Fibroblast of the aortic adventitia (primary cell): Measurements from ENCODE around the gene LCP1. TPM values are rescaled to one million over a fixed set of nuclear protein-coding genes. Genes with fewer than 3 reads are reported as not detected.

Experiments
- DNase-seq: peaks from one replicate; pipeline ENCODE4 v3.0.0-alpha.2; 2010; ENCODE audit warnings: low read depth
- H3K4me3 ChIP-seq: 2 replicates; pipeline ENCODE4 v1.5.1; 2011; ENCODE audit warnings: low read depth, mild to moderate bottlenecking, control low read depth, low read length, moderate library complexity
- total RNA-seq: library from RNA; depleted of rRNA; stranded (reverse); fragments of >200 nt; gene quantifications from 2 replicates; pipeline ENCODE4 v1.2.3, GENCODE V29; 2012; ENCODE audit warnings: low replicate concordance
- TF ChIP-seq, protein P1 (sequence below): IDR thresholded peaks from 2 replicates; pipeline ENCODE4 v1.5.1; 2011; ENCODE audit warnings: mild to moderate bottlenecking, low read length, control low read depth, inconsistent platforms; ENCODE audit not compliant: insufficient read depth

The LCP1 gene
- total RNA-seq, 1 donor, result 0.99 TPM

- peak; percentile 6 for DNase-seq
- TF ChIP-seq, protein P1, sequence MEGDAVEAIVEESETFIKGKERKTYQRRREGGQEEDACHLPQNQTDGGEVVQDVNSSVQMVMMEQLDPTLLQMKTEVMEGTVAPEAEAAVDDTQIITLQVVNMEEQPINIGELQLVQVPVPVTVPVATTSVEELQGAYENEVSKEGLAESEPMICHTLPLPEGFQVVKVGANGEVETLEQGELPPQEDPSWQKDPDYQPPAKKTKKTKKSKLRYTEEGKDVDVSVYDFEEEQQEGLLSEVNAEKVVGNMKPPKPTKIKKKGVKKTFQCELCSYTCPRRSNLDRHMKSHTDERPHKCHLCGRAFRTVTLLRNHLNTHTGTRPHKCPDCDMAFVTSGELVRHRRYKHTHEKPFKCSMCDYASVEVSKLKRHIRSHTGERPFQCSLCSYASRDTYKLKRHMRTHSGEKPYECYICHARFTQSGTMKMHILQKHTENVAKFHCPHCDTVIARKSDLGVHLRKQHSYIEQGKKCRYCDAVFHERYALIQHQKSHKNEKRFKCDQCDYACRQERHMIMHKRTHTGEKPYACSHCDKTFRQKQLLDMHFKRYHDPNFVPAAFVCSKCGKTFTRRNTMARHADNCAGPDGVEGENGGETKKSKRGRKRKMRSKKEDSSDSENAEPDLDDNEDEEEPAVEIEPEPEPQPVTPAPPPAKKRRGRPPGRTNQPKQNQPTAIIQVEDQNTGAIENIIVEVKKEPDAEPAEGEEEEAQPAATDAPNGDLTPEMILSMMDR, result no peak
- no peak overlapping the region for H3K4me3 ChIP-seq
Observed at GRCh38 chr13:46197299-46198048, 15.5 kb upstream of the LCP1 start.

GRCh38 chr13:46195016-46195415 lies 13.0 kb upstream of the LCP1 start:
- no peak overlapping the region for H3K4me3 ChIP-seq
- TF ChIP-seq, protein P1, result no peak
- DNase-seq, result no peak

DNA sequence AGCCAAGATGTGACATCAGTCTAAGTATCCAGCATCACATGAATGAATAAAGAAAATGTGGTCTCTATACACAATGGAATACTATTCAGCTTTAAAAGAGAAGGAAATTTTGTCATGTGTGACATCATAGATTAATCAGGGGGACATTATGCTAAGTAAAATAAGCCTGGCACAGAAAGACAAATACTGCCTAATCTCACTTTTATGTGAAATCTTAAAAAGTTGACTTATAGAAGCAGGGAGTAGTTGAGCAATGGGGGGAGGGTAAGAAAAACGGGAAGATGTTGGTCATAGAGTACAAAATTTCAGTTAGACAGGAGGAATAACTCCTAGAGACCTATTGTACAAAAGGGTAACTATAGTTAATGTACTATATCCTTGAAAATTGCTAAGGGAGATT lies 10.4 kb upstream of the LCP1 start:
- DNase-seq, result no peak
- TF ChIP-seq, protein P1, result no peak

DNA sequence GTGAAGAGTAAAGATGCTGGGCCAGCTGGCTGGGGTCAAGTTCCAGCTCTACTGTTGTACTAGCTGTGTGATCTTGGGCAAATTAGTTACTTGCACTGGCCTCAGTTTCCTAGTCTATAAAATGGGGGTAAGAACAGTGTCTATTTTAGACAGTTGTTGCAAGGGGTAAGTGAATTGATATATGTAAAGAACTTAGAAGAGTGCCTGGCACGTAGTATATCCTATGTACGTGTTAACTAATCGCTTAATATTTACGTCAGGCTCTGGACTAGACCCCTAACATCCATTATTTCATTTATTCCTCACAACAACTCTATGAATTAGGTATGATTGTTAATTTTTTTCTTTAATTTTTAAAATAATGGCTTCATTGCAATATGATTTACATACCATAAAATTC lies 3.7 kb upstream of the LCP1 start:
- TF ChIP-seq, protein P1, result no peak
- DNase-seq, result no peak
- no peak overlapping the region for H3K4me3 ChIP-seq

More for the DNA sequence above, 10.4 kb upstream of the LCP1 start:
- H3K4me3 ChIP-seq, result no peak overlapping the region

DNA sequence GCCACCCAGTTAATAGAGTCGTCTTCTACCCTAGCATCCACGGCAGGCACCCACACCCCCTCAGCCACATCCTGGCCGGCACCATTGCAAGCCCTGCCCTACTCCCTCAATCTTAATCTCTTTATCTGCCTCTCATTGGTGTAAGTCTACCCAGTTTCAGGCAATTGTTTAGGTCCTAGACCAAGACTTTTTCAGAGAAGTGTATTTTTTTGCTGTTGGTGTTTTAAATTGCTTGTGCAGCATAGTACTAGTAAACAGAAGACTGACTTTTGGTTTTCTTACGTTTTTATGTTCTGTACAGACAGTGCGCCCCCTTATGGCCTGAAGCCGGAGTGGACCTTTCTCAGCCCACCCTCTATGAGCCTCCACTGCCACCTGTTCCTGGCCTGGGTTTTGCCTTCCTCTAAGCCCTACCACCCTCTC lies 2.3 kb upstream of the LCP1 start:
- TF ChIP-seq, protein P1, result peak; percentile 26
- no peak for DNase-seq
- H3K4me3 ChIP-seq, result no peak overlapping the region

- TF ChIP-seq, protein P1, result no peak
- H3K4me3 ChIP-seq, result no peak overlapping the region
Observed at GRCh38 chr13:46183018-46183946, 1.3 kb upstream of the LCP1 start.

More at GRCh38 chr13:46183018-46183946, 1.3 kb upstream of the LCP1 start:
- no peak for DNase-seq
